Globus pallidus (tissue), 1 donor: ENCODE measurements around the gene MAPK1.
"Not testable (repeated sequence)": the region's sequence is repeated elsewhere in the genome, so short reads cannot be mapped to it uniquely, and the experiment has no call there.

Experiments used
- DNase-seq: peaks from one replicate; pipeline ENCODE4 v3.0.0-alpha.2; 2015; ENCODE audit warnings: low spot score

The MAPK1 gene

GRCh38 chr22:21881841-21882753 is 14.7 kb upstream of the MAPK1 start:
- no peak for DNase-seq

GRCh38 chr22:21876486-21877176 is 9.2 kb upstream of the MAPK1 start:
- DNase-seq = no peak

- not testable (repeated sequence) for DNase-seq
These were observed 7.5 kb upstream of the MAPK1 start for GRCh38 chr22:21874953-21875352.

GRCh38 chr22:21873619-21874018 is 6.2 kb upstream of the MAPK1 start:
- DNase-seq = no peak

GRCh38 chr22:21872741-21873140 is 5.3 kb upstream of the MAPK1 start:
- DNase-seq = not testable (repeated sequence)

- no peak for DNase-seq
These were observed 1.2 kb upstream of the MAPK1 start for GRCh38 chr22:21868651-21869050.

GRCh38 chr22:21866833-21867527 is 465 bp downstream of the MAPK1 start:
- DNase-seq = peak; percentile 33

- DNase-seq = peak; percentile 41
These were observed 2.4 kb downstream of the MAPK1 start for GRCh38 chr22:21865041-21865440.

GRCh38 chr22:21862386-21863245 is 4.8 kb downstream of the MAPK1 start:
- DNase-seq = no peak

- DNase-seq = no peak
These were observed 5.6 kb downstream of the MAPK1 start for GRCh38 chr22:21861851-21862250.

GRCh38 chr22:21861264-21861848 is 6.1 kb downstream of the MAPK1 start:
- DNase-seq = no peak

GRCh38 chr22:21860491-21861039 is 6.9 kb downstream of the MAPK1 start:
- DNase-seq = no peak

- DNase-seq = no peak
These were observed 9.2 kb downstream of the MAPK1 start for GRCh38 chr22:21858025-21858764.

GRCh38 chr22:21857481-21857914 is 9.9 kb downstream of the MAPK1 start:
- DNase-seq = no peak

GRCh38 chr22:21856868-21857267 is 10.6 kb downstream of the MAPK1 start:
- DNase-seq = no peak

- no peak for DNase-seq
These were observed 11.2 kb downstream of the MAPK1 start for GRCh38 chr22:21856197-21856596.

- no peak for DNase-seq
These were observed 11.8 kb downstream of the MAPK1 start for GRCh38 chr22:21855676-21856075.

- DNase-seq = no peak
These were observed 16.8 kb downstream of the MAPK1 start for GRCh38 chr22:21850660-21851059.

- no peak for DNase-seq
These were observed 18.0 kb downstream of the MAPK1 start for GRCh38 chr22:21849489-21849888.

GRCh38 chr22:21848057-21848456 is 19.4 kb downstream of the MAPK1 start:
- DNase-seq = not testable (repeated sequence)
